Measurements from ENCODE around the gene MBTD1. TPM values are rescaled to one million over a fixed set of nuclear protein-coding genes. Genes with fewer than 3 reads are reported as not detected.

The MBTD1 gene
- total and polyA plus RNA-seq, 10 of the 15 experiments (the other 5 are each of a cell fraction or from before 2014, with no cell fraction given) = 1.3 to 16.7 (median 9.5) TPM

- TF ChIP-seq HSF1 (IDR thresholded peaks at IDR 0.05; ENCODE audit: low read depth, low read length) (no peak), SREBF2 (IDR thresholded peaks at IDR 0.05; ENCODE audit: low read length) (no peak), MYB (IDR thresholded peaks at IDR 0.05; ENCODE audit: borderline replicate concordance, low read depth, low read length) (no peak), MAX (IDR thresholded peaks at IDR 0.05; ENCODE audit: low read depth, low read length) (no peak), RAD51 (IDR thresholded peaks at IDR 0.05) (no peak), JUNB (IDR thresholded peaks at IDR 0.05) (no peak), NFIC (IDR thresholded peaks at IDR 0.05; ENCODE audit: low read depth, low read length) (no peak), USF1 (IDR thresholded peaks at IDR 0.05; ENCODE audit: borderline replicate concordance, extremely low read length, insufficient read depth, low read depth, low read length) (no peak), RELA (IDR thresholded peaks at IDR 0.05; ENCODE audit: borderline replicate concordance, partially characterized antibody) (no peak)
Observed at GRCh38 chr17:51224402-51225262, 35.2 kb downstream of the MBTD1 start (continued).

- no peaks in the 10 kb centered on the region for H3K27me3 ChIP-seq (replicated peaks in 1 of 2; ENCODE audit: control insufficient read depth in 2 of 2, insufficient read depth in 2 of 2, low read length in 1 of 2)
- CTCF ChIA-PET = no interaction called here
- H2AFZ ChIP-seq (ENCODE audit: control insufficient read depth, low read depth, low read length) = no peak overlapping the region
- peaks cover 1% of the 10 kb centered on the region; the same call in 1 of the 2 replicates for H3K79me2 ChIP-seq (ENCODE audit: control insufficient read depth, insufficient read depth, low read length)
- POLR2A ChIA-PET = no interaction called here
- H3K4me3 ChIP-seq = no peak overlapping the region
- no peak overlapping the region for H3K27ac ChIP-seq (ENCODE audit: control insufficient read depth, insufficient read depth)
- in situ Hi-C loops (cut with MboI) (no loop called here), intact Hi-C loops (cut with micrococcal nuclease; ENCODE audit: unreplicated experiment) (no loop called here)
- H4K20me1 ChIP-seq (ENCODE audit: control insufficient read depth, insufficient read depth) = no peaks in the 10 kb centered on the region
- FAIRE-seq (no peak), DNase-seq (ENCODE audit: low read depth, low spot score) (no peak), ATAC-seq (no peak)
- RAD21 ChIA-PET (ENCODE audit: unreplicated experiment) = no interaction called here
- TSS peak; percentile 27 for BruUV-seq (replicated peaks)
- 94% methylated on average over 4 of the region's 4 CpGs for WGBS (ENCODE audit: insufficient coverage, insufficient replicate concordance, low lambda C conversion rate, missing lambda C conversion rate)
- peaks cover 10% of the 10 kb centered on the region for H3K4me1 ChIP-seq (ENCODE audit: control insufficient read depth, insufficient read depth, low read length)
- no peak overlapping the region for H3K4me2 ChIP-seq (ENCODE audit: control insufficient read depth, insufficient read depth)
- H3K9me3 ChIP-seq (replicated peaks; ENCODE audit: control insufficient read depth, insufficient read depth, low read length) = no peaks in the 10 kb centered on the region
- SMC1A ChIA-PET (ENCODE audit: uncharacterized antibody, unreplicated experiment) = no interaction called here
- H3K9ac ChIP-seq (ENCODE audit: control insufficient read depth, insufficient read depth, low read length) = no peak overlapping the region
- H3K36me3 ChIP-seq (ENCODE audit: control insufficient read depth in 2 of 2, insufficient read depth in 2 of 2, low read length in 1 of 2) = peaks cover 5 to 15% of the 10 kb centered on the region in 2 experiments
- TF ChIP-seq PAX5 (IDR thresholded peaks at IDR 0.05; ENCODE audit: borderline replicate concordance, low read depth, low read length) (no peak), IKZF1 (conservative IDR thresholded peaks at IDR 0.05) (no peak), ASH2L (IDR thresholded peaks at IDR 0.05; ENCODE audit: borderline replicate concordance, low read depth) (no peak), NR2C1 (IDR thresholded peaks at IDR 0.05) (no peak), E2F4 (IDR thresholded peaks at IDR 0.05; ENCODE audit: low read depth, low read length) (no peak), MEF2A (IDR thresholded peaks at IDR 0.05; ENCODE audit: insufficient read depth, low read depth, low read length) (no peak), EGR1 (IDR thresholded peaks at IDR 0.05; ENCODE audit: borderline replicate concordance in 1 of 2, low read depth in 2 of 2, low read length in 2 of 2) (no peak), MTA3 (IDR thresholded peaks at IDR 0.05; ENCODE audit: borderline replicate concordance, low read length) (no peak)
Observed at GRCh38 chr17:51221322-51221721, 38.5 kb downstream of the MBTD1 start.

All from GM12878 (cell line).